ENCODE data around the gene SPO11.

SPO11 gene

GRCh38 chr20:57316795-57317201 lies 12.8 kb upstream of the SPO11 start:
- no peak overlapping the region for H3K4me3 ChIP-seq (replicated peaks; ENCODE audit: low read depth, low read length)
- H3K36me3 ChIP-seq (ENCODE audit: control insufficient read depth, insufficient read depth, low read length) = no peaks in the 10 kb centered on the region
- no peak for TF ChIP-seq CTCF (IDR thresholded peaks at IDR 0.05; ENCODE audit: insufficient read depth, low read length, poor library complexity, severe bottlenecking)
- H3K27me3 ChIP-seq (replicated peaks; ENCODE audit: control insufficient read depth, insufficient read depth, low read length) = no peaks in the 10 kb centered on the region; the same call in none of the 2 replicates
- DNase-seq (ENCODE audit: extremely low read depth, insufficient read length) = no peak

DNA sequence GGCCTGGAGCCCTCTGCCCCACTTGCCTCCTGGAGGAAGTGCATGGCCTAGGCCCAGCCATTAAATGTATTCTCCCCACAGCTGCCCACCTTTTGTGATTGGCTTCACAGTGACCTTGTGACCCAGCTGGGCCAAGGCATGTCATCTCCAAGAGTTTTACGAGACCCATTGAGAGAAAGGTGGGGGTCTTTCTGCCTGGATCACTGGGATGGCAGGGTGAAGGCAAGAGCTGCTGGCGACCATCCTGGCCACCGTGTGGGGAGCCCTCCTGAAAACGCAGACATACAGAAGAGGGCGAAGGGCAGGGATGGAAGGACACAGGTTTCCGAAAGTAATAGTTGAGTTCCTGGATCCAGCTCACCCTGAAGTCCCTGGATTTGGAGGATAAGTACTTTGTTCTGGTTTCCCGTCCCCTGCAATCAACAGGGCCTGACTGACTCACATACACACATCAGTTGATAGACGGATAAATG lies 12.3 kb upstream of the SPO11 start:
- TF ChIP-seq CTCF (IDR thresholded peaks at IDR 0.05; ENCODE audit: insufficient read depth, low read length, poor library complexity, severe bottlenecking) = no peak
- Histone ChIP-seq H3K4me3 (replicated peaks; ENCODE audit: low read depth, low read length) (no peak overlapping the region), H3K36me3 (ENCODE audit: control insufficient read depth, insufficient read depth, low read length) (no peaks in the 10 kb centered on the region), H3K27me3 (replicated peaks; ENCODE audit: control insufficient read depth, insufficient read depth, low read length) (no peaks in the 10 kb centered on the region; the same call in none of the 2 replicates)
- DNase-seq (ENCODE audit: extremely low read depth, insufficient read length) = no peak

- no peak for DNase-seq (ENCODE audit: extremely low read depth, insufficient read length)
- H3K4me3 ChIP-seq (replicated peaks; ENCODE audit: low read depth, low read length) = no peak overlapping the region
- no peak for TF ChIP-seq CTCF (IDR thresholded peaks at IDR 0.05; ENCODE audit: insufficient read depth, low read length, poor library complexity, severe bottlenecking)
These were observed 11.7 kb upstream of the SPO11 start for GRCh38 chr20:57317789-57318371.

GRCh38 chr20:57319584-57319983 lies 10.0 kb upstream of the SPO11 start:
- no peak for DNase-seq (ENCODE audit: extremely low read depth, insufficient read length)
- H3K27me3 ChIP-seq (replicated peaks; ENCODE audit: control insufficient read depth, insufficient read depth, low read length) = no peaks in the 10 kb centered on the region; the same call in none of the 2 replicates
- no peak overlapping the region for H3K4me3 ChIP-seq (replicated peaks; ENCODE audit: low read depth, low read length)
- no peaks in the 10 kb centered on the region for H3K36me3 ChIP-seq (ENCODE audit: control insufficient read depth, insufficient read depth, low read length)
- TF ChIP-seq CTCF (IDR thresholded peaks at IDR 0.05; ENCODE audit: insufficient read depth, low read length, poor library complexity, severe bottlenecking) = no peak

More at GRCh38 chr20:57317789-57318371, 11.7 kb upstream of the SPO11 start:
- no peaks in the 10 kb centered on the region for H3K36me3 ChIP-seq (ENCODE audit: control insufficient read depth, insufficient read depth, low read length)
- no peaks in the 10 kb centered on the region; the same call in none of the 2 replicates for H3K27me3 ChIP-seq (replicated peaks; ENCODE audit: control insufficient read depth, insufficient read depth, low read length)

- DNase-seq (ENCODE audit: extremely low read depth, insufficient read length) = no peak
- Histone ChIP-seq H3K27me3 (replicated peaks; ENCODE audit: control insufficient read depth, insufficient read depth, low read length) (no peaks in the 10 kb centered on the region; the same call in 1 of the 2 replicates), H3K36me3 (ENCODE audit: control insufficient read depth, insufficient read depth, low read length) (no peaks in the 10 kb centered on the region), H3K4me3 (replicated peaks; ENCODE audit: low read depth, low read length) (no peak overlapping the region)
- no peak for TF ChIP-seq CTCF (IDR thresholded peaks at IDR 0.05; ENCODE audit: insufficient read depth, low read length, poor library complexity, severe bottlenecking)
These were observed 9.2 kb upstream of the SPO11 start for GRCh38 chr20:57320358-57320757.
